SK-N-MC (cell line): Measurements from ENCODE around the gene ADAP1.

Source experiments
- DNase-seq: peaks from one replicate; pipeline ENCODE4 v3.0.0-alpha.2; 2011; ENCODE audit warnings: low read depth, low spot score
- H3K27ac ChIP-seq: fragments of 200-600 bp; sonication (generic); 2 replicates; pipeline ENCODE4 v1.5.1; 2016; ENCODE audit warnings: mixed run types
- H3K36me3 ChIP-seq: fragments of 200-600 bp; sonication (generic); 2 replicates; pipeline ENCODE4 v1.6.1; 2017; ENCODE audit warnings: antibody characterized with exemption, low read length, mixed read lengths; ENCODE audit not compliant: insufficient read depth
- H3K4me3 ChIP-seq: fragments of 200-600 bp; sonication (generic); 2 replicates; pipeline ENCODE4 v1.5.1; 2016
- H3K9ac ChIP-seq: fragments of 200-600 bp; sonication (generic); 2 replicates; pipeline ENCODE4 v1.8.0; 2017; ENCODE audit warnings: mixed run types, mixed read lengths; ENCODE audit not compliant: insufficient read length
- H3K9me3 ChIP-seq: fragments of 200-600 bp; sonication (generic); 2 replicates; pipeline ENCODE4 v1.6.1; 2017; ENCODE audit warnings: low read depth, mild to moderate bottlenecking, antibody characterized with exemption, low read length, moderate library complexity, mixed read lengths
- EZH2 ChIP-seq: fragments of 200-600 bp; sonication (generic); IDR thresholded peaks from one replicate; pipeline ENCODE4 v1.6.1; 2017; ENCODE audit warnings: antibody characterized with exemption
- FOXP2 ChIP-seq: optimal IDR thresholded peaks from 2 replicates; pipeline ENCODE3; 2011; ENCODE audit warnings: mild to moderate bottlenecking, moderate library complexity; ENCODE audit not compliant: insufficient read depth; ENCODE audit errors: extremely low read length, control extremely low read depth
- POLR2AphosphoS5 ChIP-seq: IDR thresholded peaks from 2 replicates; pipeline ENCODE4 v1.6.1; 2012; ENCODE audit warnings: mild to moderate bottlenecking, low read depth, low read length, borderline replicate concordance

ADAP1 gene

GRCh38 chr7:900331-901040 is 54.0 kb downstream of the ADAP1 start:
- no peak for DNase-seq
- H3K9ac ChIP-seq, result no peak overlapping the region
- H3K27ac ChIP-seq, result no peak overlapping the region
- TF ChIP-seq EZH2, result no peak
- TF ChIP-seq POLR2AphosphoS5, result no peak
- no peak for TF ChIP-seq FOXP2
- no peaks in the 10 kb centered on the region for H3K9me3 ChIP-seq
- H3K36me3 ChIP-seq, result peaks cover 4% of the 10 kb centered on the region; the same call in 1 of the 2 replicates
- no peak overlapping the region for H3K4me3 ChIP-seq

GRCh38 chr7:899806-900205 is 54.7 kb downstream of the ADAP1 start:
- Histone ChIP-seq H3K27ac (no peak overlapping the region), H3K9ac (no peak overlapping the region), H3K4me3 (no peak overlapping the region), H3K9me3 (no peaks in the 10 kb centered on the region), H3K36me3 (peaks cover 4% of the 10 kb centered on the region; the same call in 1 of the 2 replicates)
- DNase-seq, result no peak
- TF ChIP-seq FOXP2 (no peak), POLR2AphosphoS5 (no peak), EZH2 (no peak)

GRCh38 chr7:898855-899681 is 55.4 kb downstream of the ADAP1 start:
- Histone ChIP-seq H3K36me3 (peaks cover 8% of the 10 kb centered on the region; the same call in 1 of the 2 replicates), H3K27ac (no peak overlapping the region)
- no peak for TF ChIP-seq EZH2
- no peak for TF ChIP-seq POLR2AphosphoS5
- TF ChIP-seq FOXP2, result no peak

GRCh38 chr7:898460-898854 is 56.0 kb downstream of the ADAP1 start:
- Histone ChIP-seq H3K36me3 (peaks cover 13% of the 10 kb centered on the region; the same call in 1 of the 2 replicates), H3K4me3 (no peak overlapping the region), H3K27ac (no peak overlapping the region), H3K9ac (no peak overlapping the region), H3K9me3 (no peaks in the 10 kb centered on the region)
- no peak for TF ChIP-seq EZH2
- no peak for TF ChIP-seq FOXP2
- TF ChIP-seq POLR2AphosphoS5, result no peak
- no peak for DNase-seq

More at GRCh38 chr7:898855-899681, 55.4 kb downstream of the ADAP1 start:
- Histone ChIP-seq H3K4me3 (no peak overlapping the region), H3K9ac (no peak overlapping the region), H3K9me3 (no peaks in the 10 kb centered on the region)
- no peak for DNase-seq

GRCh38 chr7:897771-898376 is 56.6 kb downstream of the ADAP1 start:
- Histone ChIP-seq H3K9ac (no peak overlapping the region), H3K36me3 (peaks cover 13% of the 10 kb centered on the region; the same call in 1 of the 2 replicates), H3K4me3 (no peak overlapping the region), H3K9me3 (no peaks in the 10 kb centered on the region), H3K27ac (no peak overlapping the region)
- no peak for TF ChIP-seq POLR2AphosphoS5
- TF ChIP-seq FOXP2, result no peak
- TF ChIP-seq EZH2, result no peak
- no peak for DNase-seq

- TF ChIP-seq POLR2AphosphoS5 (no peak), EZH2 (no peak), FOXP2 (no peak)
These were observed 57.4 kb downstream of the ADAP1 start for GRCh38 chr7:897086-897485.

GRCh38 chr7:896346-897075 is 58.0 kb downstream of the ADAP1 start:
- no peak overlapping the region for H3K27ac ChIP-seq
- TF ChIP-seq EZH2 (no peak), FOXP2 (no peak), POLR2AphosphoS5 (no peak)
- no peaks in the 10 kb centered on the region for H3K9me3 ChIP-seq
- H3K36me3 ChIP-seq, result peaks cover 17% of the 10 kb centered on the region; the same call in 1 of the 2 replicates
- no peak overlapping the region for H3K4me3 ChIP-seq
- no peak overlapping the region for H3K9ac ChIP-seq
- no peak for DNase-seq

More at GRCh38 chr7:897086-897485, 57.4 kb downstream of the ADAP1 start:
- H3K9me3 ChIP-seq, result no peaks in the 10 kb centered on the region
- H3K4me3 ChIP-seq, result no peak overlapping the region
- H3K27ac ChIP-seq, result no peak overlapping the region
- peaks cover 15% of the 10 kb centered on the region; the same call in 1 of the 2 replicates for H3K36me3 ChIP-seq
- no peak overlapping the region for H3K9ac ChIP-seq
- DNase-seq, result no peak
